GM12873 (cell line): ENCODE data around the gene TRIM15.

ENCODE experiments used
- CTCF ChIP-seq: IDR thresholded peaks from 2 replicates; pipeline ENCODE4 v1.5.1; 2012; ENCODE audit warnings: low read depth, mild to moderate bottlenecking, moderate library complexity, low read length, control low read depth; ENCODE audit not compliant: insufficient read depth; ENCODE audit errors: missing control alignments

TRIM15 gene

GRCh38 chr6:30163090-30163917 is at the start of gene TRIM15:
TRIM15 (plus strand) TSS chr6:30163546; CDS start chr6:30163685, 139 bp downstream.
- no peak for TF ChIP-seq CTCF

- no peak for TF ChIP-seq CTCF
Observed at GRCh38 chr6:30113841-30114240, 49.5 kb upstream of the TRIM15 start.

- no peak for TF ChIP-seq CTCF
Observed at GRCh38 chr6:30116724-30117123, 46.6 kb upstream of the TRIM15 start.

GRCh38 chr6:30121446-30122366 is 41.6 kb upstream of the TRIM15 start:
- no peak for TF ChIP-seq CTCF

- no peak for TF ChIP-seq CTCF
Observed at GRCh38 chr6:30122515-30122914, 40.8 kb upstream of the TRIM15 start.

GRCh38 chr6:30127238-30128093 is 35.9 kb upstream of the TRIM15 start:
- no peak for TF ChIP-seq CTCF
